HK-2 (cell line): ENCODE measurements around the gene MCAT.

Source experiments
- DNase-seq: peaks from one replicate; pipeline ENCODE4 v3.0.0-alpha.2; 2018; ENCODE audit not compliant: unreplicated experiment

MCAT gene

GRCh38 chr22:43142880-43143562 lies at the start of gene MCAT:
Gene MCAT (minus strand): TSS chr22:43143398. CDS start chr22:43143348, 50 bp downstream.
- DNase-seq: peak; percentile 74

GRCh38 chr22:43191831-43192230 lies 48.6 kb upstream of the MCAT start:
- DNase-seq: no peak

- no peak for DNase-seq
These were observed 45.8 kb upstream of the MCAT start for GRCh38 chr22:43188829-43189545.

GRCh38 chr22:43187171-43188099 lies 44.2 kb upstream of the MCAT start:
- DNase-seq: peak; percentile 92

- peak; percentile 61 for DNase-seq
These were observed 43.3 kb upstream of the MCAT start, which contains the start of gene TTLL12 for GRCh38 chr22:43186272-43187170. Gene TTLL12 (minus strand): TSS chr22:43187134. CDS start chr22:43187069, 65 bp downstream.

- DNase-seq: peak; percentile 26
These were observed 42.7 kb upstream of the MCAT start for GRCh38 chr22:43185860-43186261.

GRCh38 chr22:43183496-43184277 lies 40.5 kb upstream of the MCAT start:
- DNase-seq: no peak

GRCh38 chr22:43182726-43183125 lies 39.5 kb upstream of the MCAT start:
- DNase-seq: no peak

GRCh38 chr22:43182118-43182517 lies 38.9 kb upstream of the MCAT start:
- no peak for DNase-seq

GRCh38 chr22:43181321-43182076 lies 38.3 kb upstream of the MCAT start:
- DNase-seq: no peak

GRCh38 chr22:43180670-43181069 lies 37.5 kb upstream of the MCAT start:
- DNase-seq: no peak

- DNase-seq: no peak
These were observed 36.7 kb upstream of the MCAT start for GRCh38 chr22:43179911-43180195.

- no peak for DNase-seq
These were observed 36.1 kb upstream of the MCAT start for GRCh38 chr22:43179146-43179910.

- no peak for DNase-seq
These were observed 34.3 kb upstream of the MCAT start for GRCh38 chr22:43177479-43177878.

- DNase-seq: no peak
These were observed 32.9 kb upstream of the MCAT start for GRCh38 chr22:43176090-43176489.

- no peak for DNase-seq
These were observed 31.8 kb upstream of the MCAT start for GRCh38 chr22:43174941-43175531.

- DNase-seq: no peak
These were observed 30.9 kb upstream of the MCAT start for GRCh38 chr22:43173976-43174720.

GRCh38 chr22:43173566-43173965 lies 30.4 kb upstream of the MCAT start:
- DNase-seq: no peak
